NCI-H1105 treated with DMSO at 0.1 percent for 48 hours (cell line): ENCODE measurements around the gene MANF.

Source experiments
- DNase-seq: peaks from one replicate; lab custom pipeline; 2025; lab: John Stamatoyannopoulos, UW

Gene MANF

DNA sequence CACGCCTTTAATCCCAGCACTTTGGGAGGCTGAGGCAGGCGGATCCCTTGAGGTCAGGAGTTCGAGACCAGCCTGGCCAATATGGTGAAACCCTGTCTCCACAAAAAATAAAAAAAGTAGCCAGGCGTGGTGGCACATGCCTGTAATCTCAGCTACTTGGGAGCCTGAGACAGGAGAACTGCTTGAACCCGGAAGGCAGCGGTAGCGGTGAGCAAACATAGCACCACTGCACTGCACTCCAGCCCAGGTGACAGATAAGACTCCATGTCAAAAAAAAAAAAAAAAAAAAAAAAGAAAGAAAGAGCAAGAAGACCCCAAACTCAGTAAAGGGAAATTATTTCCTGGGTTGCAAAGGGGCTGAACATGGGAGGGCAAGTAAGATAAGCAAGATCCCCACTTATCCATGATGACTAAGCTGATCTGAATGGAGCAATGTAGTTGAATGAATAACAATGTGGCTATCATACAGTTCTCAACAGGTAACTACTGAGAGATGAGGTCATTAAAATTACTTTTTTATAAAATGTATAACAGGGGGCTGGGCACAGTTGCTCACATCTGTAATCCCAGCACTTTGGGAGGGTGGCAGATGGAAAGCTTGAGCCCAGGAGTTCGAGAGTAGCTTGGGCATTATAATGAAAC, 52.0 kb downstream of the MANF start:
- no peak for DNase-seq
